T-helper 17 cell (primary cell): ENCODE results near the gene SMARCB1. TPM values are rescaled to one million over a fixed set of nuclear protein-coding genes. Genes with fewer than 3 reads are reported as not detected.
A peak's percentile ranks its signal among the peaks of the same experiment; 100 is the strongest.

ENCODE experiments used
- ATAC-seq: fragments of 150-1000 bp; cut with Tn5 transposase; 2 replicates; pipeline ENCODE4 v1.10.0; 2021; ENCODE audit warnings: mild to moderate bottlenecking, moderate library complexity
- DNase-seq, 3 donors: peaks; one replicate each; pipeline versions ENCODE4 v3.0.0 to v3.0.0-alpha.2; 2020 to 2021
- H3K9me3 ChIP-seq: one replicate; pipeline ENCODE4 v1.7.0; 2013; ENCODE audit warnings: low read length, mild to moderate bottlenecking; ENCODE audit not compliant: control insufficient read depth, poor library complexity, severe bottlenecking
- H3K27ac Mint-ChIP-seq: one replicate; pipeline ENCODE4 v1.8.0; 2022; ENCODE audit warnings: mild to moderate bottlenecking, moderate library complexity, mixed read lengths
- H3K27me3 Mint-ChIP-seq: one replicate; pipeline ENCODE4 v1.8.0; 2022; ENCODE audit warnings: mixed read lengths
- H3K36me3 Mint-ChIP-seq: one replicate; pipeline ENCODE4 v1.8.0; 2022; ENCODE audit warnings: low read depth, mixed read lengths
- H3K4me1 Mint-ChIP-seq: one replicate; pipeline ENCODE4 v1.8.0; 2022; ENCODE audit warnings: mild to moderate bottlenecking, mixed read lengths
- H3K4me3 Mint-ChIP-seq: one replicate; pipeline ENCODE4 v1.8.0; 2022; ENCODE audit warnings: mild to moderate bottlenecking, moderate library complexity, mixed read lengths
- total RNA-seq, 4 donors: library from RNA in 2 of 4; stranded (reverse) in 2 of 4; gene quantifications; one replicate each; pipeline ENCODE4 v1.2.3 and lab custom pipeline; 2022 to 2026

Gene SMARCB1
- total RNA-seq, 2 donors from 2014 or later, result 45.0 to 53.6 TPM

GRCh38 chr22:23779083-23779482 is 7.7 kb upstream of the SMARCB1 start:
- Mint-ChIP-seq H3K4me3 (no peak overlapping the region), H3K27me3 (no peaks in the 10 kb centered on the region), H3K4me1 (no peaks in the 10 kb centered on the region), H3K27ac (no peak overlapping the region), H3K36me3 (no peaks in the 10 kb centered on the region)
- no peaks in the 10 kb centered on the region for H3K9me3 ChIP-seq
- DNase-seq, result no peak
- ATAC-seq, result no peak

DNA sequence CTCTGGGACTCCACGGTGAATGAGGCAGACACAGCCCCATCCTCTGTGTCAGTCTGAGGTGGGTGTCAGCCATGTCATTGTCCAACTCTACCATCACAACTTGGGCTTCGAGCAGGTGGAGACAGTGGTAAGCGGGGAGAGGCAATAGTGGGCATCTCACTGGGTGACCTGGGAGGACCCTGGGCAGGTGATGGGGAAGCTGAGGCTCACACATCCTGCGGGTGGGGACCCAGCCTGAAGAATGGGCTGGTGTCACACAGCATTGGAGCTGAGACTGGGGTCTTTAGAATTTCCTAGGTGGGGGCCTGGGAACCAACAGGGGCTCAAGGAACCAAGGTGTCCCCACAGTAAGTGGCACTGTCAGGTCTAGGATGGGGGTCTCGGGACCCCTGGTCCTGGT is 7.0 kb upstream of the SMARCB1 start:
- DNase-seq, result no peak
- no peaks in the 10 kb centered on the region for H3K4me1 Mint-ChIP-seq
- no peak for ATAC-seq
- H3K27me3 Mint-ChIP-seq, result no peaks in the 10 kb centered on the region
- H3K9me3 ChIP-seq, result no peaks in the 10 kb centered on the region
- no peak overlapping the region for H3K27ac Mint-ChIP-seq
- no peak overlapping the region for H3K4me3 Mint-ChIP-seq
- no peaks in the 10 kb centered on the region for H3K36me3 Mint-ChIP-seq

DNA sequence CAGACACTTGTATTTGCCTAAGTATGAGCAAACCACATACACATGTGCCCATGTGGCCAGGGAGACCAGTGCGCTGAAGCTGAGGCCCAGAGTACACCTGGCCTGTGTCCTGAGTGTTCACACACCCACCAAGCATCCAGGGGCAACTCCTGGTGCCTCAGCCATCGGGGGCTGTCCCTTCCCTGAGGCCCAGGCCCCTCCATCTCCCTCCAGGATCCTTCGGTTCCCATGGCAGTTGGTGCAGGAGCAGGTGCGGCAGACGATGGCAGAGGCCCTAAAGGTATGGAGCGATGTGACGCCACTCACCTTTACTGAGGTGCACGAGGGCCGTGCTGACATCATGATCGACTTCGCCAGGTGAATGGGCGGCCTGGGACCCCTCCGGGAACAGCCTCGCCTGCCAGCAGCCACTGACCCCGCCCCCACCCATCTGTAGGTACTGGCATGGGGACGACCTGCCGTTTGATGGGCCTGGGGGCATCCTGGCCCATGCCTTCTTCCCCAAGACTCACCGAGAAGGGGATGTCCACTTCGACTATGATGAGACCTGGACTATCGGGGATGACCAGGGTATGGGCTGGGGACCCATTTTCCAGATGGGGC is 6.5 kb upstream of the SMARCB1 start:
- H3K27me3 Mint-ChIP-seq, result no peaks in the 10 kb centered on the region
- no peaks in the 10 kb centered on the region for H3K4me1 Mint-ChIP-seq
- DNase-seq (no peak), ATAC-seq (no peak)
- H3K4me3 Mint-ChIP-seq, result no peak overlapping the region
- H3K27ac Mint-ChIP-seq, result no peak overlapping the region
- H3K36me3 Mint-ChIP-seq, result no peaks in the 10 kb centered on the region
- H3K9me3 ChIP-seq, result no peaks in the 10 kb centered on the region

DNA sequence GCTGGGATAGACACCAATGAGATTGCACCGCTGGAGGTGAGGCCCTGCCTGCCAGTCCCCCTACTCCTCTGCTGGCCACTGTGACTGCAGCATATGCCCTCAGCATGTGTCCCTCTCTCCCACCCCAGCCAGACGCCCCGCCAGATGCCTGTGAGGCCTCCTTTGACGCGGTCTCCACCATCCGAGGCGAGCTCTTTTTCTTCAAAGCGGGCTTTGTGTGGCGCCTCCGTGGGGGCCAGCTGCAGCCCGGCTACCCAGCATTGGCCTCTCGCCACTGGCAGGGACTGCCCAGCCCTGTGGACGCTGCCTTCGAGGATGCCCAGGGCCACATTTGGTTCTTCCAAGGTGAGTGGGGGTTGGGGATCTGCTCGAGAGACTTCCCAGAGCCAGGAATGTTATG is 5.7 kb upstream of the SMARCB1 start:
- H3K36me3 Mint-ChIP-seq, result no peaks in the 10 kb centered on the region
- no peaks in the 10 kb centered on the region for H3K4me1 Mint-ChIP-seq
- H3K9me3 ChIP-seq, result no peaks in the 10 kb centered on the region
- H3K4me3 Mint-ChIP-seq, result no peak overlapping the region
- no peaks in the 10 kb centered on the region for H3K27me3 Mint-ChIP-seq
- DNase-seq (no peak), ATAC-seq (no peak)
- H3K27ac Mint-ChIP-seq, result no peak overlapping the region

DNA sequence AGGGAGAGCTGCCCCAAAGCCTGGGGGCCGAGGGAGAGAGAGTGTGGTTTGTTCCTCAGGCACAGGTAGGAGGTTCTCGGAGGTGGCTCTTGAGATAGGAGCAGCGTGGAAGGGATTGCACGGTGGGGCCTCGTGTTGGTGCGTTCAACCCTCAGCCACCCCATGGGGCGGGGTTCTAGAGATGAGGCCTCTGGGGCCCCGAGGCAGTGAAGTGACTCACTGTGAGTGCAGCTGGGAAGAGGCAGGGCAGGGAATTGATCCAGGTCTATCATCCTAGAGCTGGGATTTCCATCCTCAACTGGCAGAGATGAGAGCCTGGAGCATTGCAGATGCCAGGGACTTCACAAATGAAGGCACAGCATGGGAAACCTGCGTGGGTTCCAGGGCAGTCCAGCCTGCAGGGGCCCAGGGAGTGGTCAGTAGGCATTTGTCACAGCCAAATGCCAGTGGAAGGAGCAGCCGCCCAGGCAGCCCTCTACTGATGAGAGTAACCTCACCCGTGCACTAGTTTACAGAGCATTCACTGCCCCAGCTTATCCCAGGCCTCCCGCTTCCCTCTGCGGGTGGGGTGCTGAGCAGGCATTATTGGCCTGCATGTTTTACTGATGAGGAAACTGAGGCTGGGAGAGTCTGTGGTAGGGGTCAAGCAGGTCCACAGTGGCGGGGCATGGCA is 5.1 kb upstream of the SMARCB1 start:
- no peaks in the 10 kb centered on the region for H3K9me3 ChIP-seq
- H3K27me3 Mint-ChIP-seq, result no peaks in the 10 kb centered on the region
- ATAC-seq (no peak), DNase-seq (no peak)
- H3K36me3 Mint-ChIP-seq, result no peaks in the 10 kb centered on the region
- peaks cover 3% of the 10 kb centered on the region for H3K4me1 Mint-ChIP-seq
- peak overlapping the region; percentile 27 for H3K27ac Mint-ChIP-seq
- no peak overlapping the region for H3K4me3 Mint-ChIP-seq

DNA sequence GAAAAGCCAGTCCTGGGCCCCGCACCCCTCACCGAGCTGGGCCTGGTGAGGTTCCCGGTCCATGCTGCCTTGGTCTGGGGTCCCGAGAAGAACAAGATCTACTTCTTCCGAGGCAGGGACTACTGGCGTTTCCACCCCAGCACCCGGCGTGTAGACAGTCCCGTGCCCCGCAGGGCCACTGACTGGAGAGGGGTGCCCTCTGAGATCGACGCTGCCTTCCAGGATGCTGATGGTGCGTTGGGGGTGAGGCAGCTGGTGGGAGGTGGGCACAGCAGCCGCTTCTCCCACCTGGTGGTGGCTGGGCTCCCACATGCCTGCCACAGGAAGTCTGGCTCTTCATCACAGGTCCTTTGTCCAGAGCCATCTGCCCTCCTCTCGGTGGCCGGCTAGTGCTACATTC is 4.5 kb upstream of the SMARCB1 start:
- Mint-ChIP-seq H3K4me3 (no peak overlapping the region), H3K36me3 (no peaks in the 10 kb centered on the region), H3K27me3 (no peaks in the 10 kb centered on the region), H3K27ac (peak overlapping the region; percentile 27), H3K4me1 (peaks cover 4% of the 10 kb centered on the region)
- DNase-seq (no peak), ATAC-seq (no peak)
- no peaks in the 10 kb centered on the region for H3K9me3 ChIP-seq

DNA sequence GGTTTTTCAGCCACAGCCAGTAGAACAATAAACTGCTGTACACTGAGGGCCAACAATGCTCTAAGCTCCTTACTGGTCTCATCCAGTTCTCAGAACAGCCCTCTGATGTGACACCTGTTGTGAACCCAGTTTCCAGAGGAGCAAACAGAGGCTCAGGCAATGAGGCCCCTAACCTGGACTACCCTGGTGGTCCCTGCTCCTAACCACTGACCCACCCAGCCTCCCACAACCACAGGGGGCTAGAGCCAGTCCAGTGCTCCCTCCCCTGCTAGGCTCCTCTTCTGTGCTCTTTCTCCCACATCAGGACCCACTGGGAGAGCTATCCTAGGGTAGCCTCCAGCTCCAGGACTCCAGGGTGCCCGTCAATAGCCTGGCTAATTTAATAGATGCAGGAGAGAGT is 4.1 kb upstream of the SMARCB1 start:
- DNase-seq (no peak), ATAC-seq (no peak)
- H3K9me3 ChIP-seq, result no peaks in the 10 kb centered on the region
- no peak overlapping the region for H3K4me3 Mint-ChIP-seq
- no peaks in the 10 kb centered on the region for H3K27me3 Mint-ChIP-seq
- peaks cover 4% of the 10 kb centered on the region for H3K4me1 Mint-ChIP-seq
- H3K36me3 Mint-ChIP-seq, result no peaks in the 10 kb centered on the region
- H3K27ac Mint-ChIP-seq, result no peak overlapping the region

DNA sequence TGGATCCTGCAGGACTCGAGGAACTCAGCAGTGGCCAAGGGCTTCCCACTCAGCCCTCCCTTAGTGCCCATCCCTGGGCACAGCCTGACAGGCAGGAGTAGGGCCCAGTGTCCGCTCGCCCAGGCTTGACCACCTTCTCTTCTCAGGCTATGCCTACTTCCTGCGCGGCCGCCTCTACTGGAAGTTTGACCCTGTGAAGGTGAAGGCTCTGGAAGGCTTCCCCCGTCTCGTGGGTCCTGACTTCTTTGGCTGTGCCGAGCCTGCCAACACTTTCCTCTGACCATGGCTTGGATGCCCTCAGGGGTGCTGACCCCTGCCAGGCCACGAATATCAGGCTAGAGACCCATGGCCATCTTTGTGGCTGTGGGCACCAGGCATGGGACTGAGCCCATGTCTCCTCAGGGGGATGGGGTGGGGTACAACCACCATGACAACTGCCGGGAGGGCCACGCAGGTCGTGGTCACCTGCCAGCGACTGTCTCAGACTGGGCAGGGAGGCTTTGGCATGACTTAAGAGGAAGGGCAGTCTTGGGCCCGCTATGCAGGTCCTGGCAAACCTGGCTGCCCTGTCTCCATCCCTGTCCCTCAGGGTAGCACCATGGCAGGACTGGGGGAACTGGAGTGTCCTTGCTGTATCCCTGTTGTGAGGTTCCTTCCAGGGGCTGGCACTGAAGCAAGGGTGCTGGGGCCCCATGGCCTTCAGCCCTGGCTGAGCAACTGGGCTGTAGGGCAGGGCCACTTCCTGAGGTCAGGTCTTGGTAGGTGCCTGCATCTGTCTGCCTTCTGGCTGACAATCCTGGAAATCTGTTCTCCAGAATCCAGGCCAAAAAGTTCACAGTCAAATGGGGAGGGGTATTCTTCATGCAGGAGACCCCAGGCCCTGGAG is 3.3 kb upstream of the SMARCB1 start:
- no peak for ATAC-seq
- Mint-ChIP-seq H3K4me1 (peaks cover 4% of the 10 kb centered on the region), H3K36me3 (no peaks in the 10 kb centered on the region), H3K4me3 (no peak overlapping the region), H3K27me3 (no peaks in the 10 kb centered on the region), H3K27ac (peak overlapping the region; percentile 66)
- no peak for DNase-seq
- no peaks in the 10 kb centered on the region for H3K9me3 ChIP-seq

DNA sequence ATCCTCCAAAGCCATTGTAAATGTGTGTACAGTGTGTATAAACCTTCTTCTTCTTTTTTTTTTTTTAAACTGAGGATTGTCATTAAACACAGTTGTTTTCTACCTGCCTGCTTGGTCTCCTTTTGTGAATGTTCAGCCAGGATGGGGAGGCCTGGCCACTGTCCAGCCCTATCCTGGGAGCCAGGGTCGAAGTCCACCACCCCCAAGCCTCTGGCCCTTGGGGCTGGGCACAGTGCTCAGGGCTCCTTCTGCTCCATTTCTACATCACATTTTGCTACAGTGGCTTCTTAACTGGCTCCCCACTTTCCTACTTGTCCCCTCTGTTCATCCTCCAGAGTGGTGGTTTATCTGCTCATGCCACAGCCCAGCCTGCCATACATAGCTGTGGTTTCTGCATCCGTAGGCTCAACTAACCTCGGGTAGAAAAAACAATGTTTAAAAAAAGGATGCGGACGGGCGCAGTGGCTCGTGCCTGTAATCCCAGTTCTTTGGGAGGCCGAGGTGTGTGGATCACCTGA is 2.5 kb upstream of the SMARCB1 start:
- Mint-ChIP-seq H3K27me3 (no peaks in the 10 kb centered on the region), H3K4me3 (no peak overlapping the region), H3K4me1 (peaks cover 6% of the 10 kb centered on the region), H3K36me3 (no peaks in the 10 kb centered on the region), H3K27ac (peak overlapping the region; percentile 66)
- H3K9me3 ChIP-seq, result no peaks in the 10 kb centered on the region
- ATAC-seq, result no peak
- no peak for DNase-seq

GRCh38 chr22:23786261-23786710 is 480 bp upstream of the SMARCB1 start:
- DNase-seq, result no peak
- no peak for ATAC-seq

GRCh38 chr22:23787600-23787896 is 782 bp downstream of the SMARCB1 start:
- no peaks in the 10 kb centered on the region for H3K9me3 ChIP-seq
- Mint-ChIP-seq H3K27me3 (no peaks in the 10 kb centered on the region), H3K4me3 (peak overlapping the region; percentile 91), H3K27ac (peak overlapping the region; percentile 88), H3K36me3 (no peaks in the 10 kb centered on the region), H3K4me1 (peaks cover 10% of the 10 kb centered on the region)
- peak; percentile 43 for ATAC-seq
- DNase-seq, result no peak

More at GRCh38 chr22:23786261-23786710, 480 bp upstream of the SMARCB1 start:
- no peaks in the 10 kb centered on the region for H3K36me3 Mint-ChIP-seq
- H3K27me3 Mint-ChIP-seq, result no peaks in the 10 kb centered on the region
- H3K4me3 Mint-ChIP-seq, result peak overlapping the region; percentile 91
- peak overlapping the region; percentile 88 for H3K27ac Mint-ChIP-seq
- no peaks in the 10 kb centered on the region for H3K9me3 ChIP-seq
- H3K4me1 Mint-ChIP-seq, result peaks cover 10% of the 10 kb centered on the region

DNA sequence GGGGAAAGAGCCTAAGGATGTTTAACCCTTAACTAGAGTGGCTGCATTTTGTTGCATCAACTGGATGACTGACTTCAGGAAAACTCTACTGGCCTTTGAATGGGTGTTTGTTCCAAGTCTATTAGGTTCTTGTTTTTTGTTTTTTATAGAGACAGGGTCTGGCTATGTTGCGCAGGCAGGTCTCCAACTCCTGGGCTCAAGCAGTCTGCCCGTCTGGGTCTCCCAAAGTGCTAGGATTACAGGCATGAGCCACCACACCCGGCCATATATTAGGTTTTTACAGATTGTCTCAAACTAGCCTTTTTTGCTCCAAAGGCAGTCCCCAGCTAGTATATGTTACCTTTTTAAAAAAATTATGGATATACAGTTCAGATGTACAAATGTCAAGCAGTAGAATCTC is 1.1 kb downstream of the SMARCB1 start:
- Mint-ChIP-seq H3K27ac (peak overlapping the region; percentile 88), H3K4me3 (peak overlapping the region; percentile 91), H3K36me3 (no peaks in the 10 kb centered on the region), H3K4me1 (peaks cover 10% of the 10 kb centered on the region), H3K27me3 (no peaks in the 10 kb centered on the region)
- no peak for ATAC-seq
- H3K9me3 ChIP-seq, result no peaks in the 10 kb centered on the region
- DNase-seq, result no peak

GRCh38 chr22:23789121-23789520 is 2.4 kb downstream of the SMARCB1 start:
- H3K4me3 Mint-ChIP-seq, result peak overlapping the region; percentile 1
- DNase-seq (no peak), ATAC-seq (no peak)
- H3K9me3 ChIP-seq, result no peaks in the 10 kb centered on the region
- no peak overlapping the region for H3K27ac Mint-ChIP-seq
- H3K4me1 Mint-ChIP-seq, result peaks cover 14% of the 10 kb centered on the region
- H3K36me3 Mint-ChIP-seq, result peaks cover 4% of the 10 kb centered on the region
- no peaks in the 10 kb centered on the region for H3K27me3 Mint-ChIP-seq
